B cell (primary cell): Measurements from ENCODE around the gene GSTO2.

Experiments used
- EZH2 ChIP-seq: IDR thresholded peaks from 2 replicates; pipeline ENCODE4 v1.6.1; 2012; ENCODE audit warnings: borderline replicate concordance, low read depth, mild to moderate bottlenecking, moderate library complexity, low read length; ENCODE audit not compliant: insufficient read depth, poor library complexity, severe bottlenecking
- TF ChIP-seq, protein P1 (sequence below): fragments of 200-600 bp; IDR thresholded peaks from one replicate; pipeline ENCODE4 v1.8.0; 2022; ENCODE audit warnings: antibody characterized with exemption, mild to moderate bottlenecking

DNA sequence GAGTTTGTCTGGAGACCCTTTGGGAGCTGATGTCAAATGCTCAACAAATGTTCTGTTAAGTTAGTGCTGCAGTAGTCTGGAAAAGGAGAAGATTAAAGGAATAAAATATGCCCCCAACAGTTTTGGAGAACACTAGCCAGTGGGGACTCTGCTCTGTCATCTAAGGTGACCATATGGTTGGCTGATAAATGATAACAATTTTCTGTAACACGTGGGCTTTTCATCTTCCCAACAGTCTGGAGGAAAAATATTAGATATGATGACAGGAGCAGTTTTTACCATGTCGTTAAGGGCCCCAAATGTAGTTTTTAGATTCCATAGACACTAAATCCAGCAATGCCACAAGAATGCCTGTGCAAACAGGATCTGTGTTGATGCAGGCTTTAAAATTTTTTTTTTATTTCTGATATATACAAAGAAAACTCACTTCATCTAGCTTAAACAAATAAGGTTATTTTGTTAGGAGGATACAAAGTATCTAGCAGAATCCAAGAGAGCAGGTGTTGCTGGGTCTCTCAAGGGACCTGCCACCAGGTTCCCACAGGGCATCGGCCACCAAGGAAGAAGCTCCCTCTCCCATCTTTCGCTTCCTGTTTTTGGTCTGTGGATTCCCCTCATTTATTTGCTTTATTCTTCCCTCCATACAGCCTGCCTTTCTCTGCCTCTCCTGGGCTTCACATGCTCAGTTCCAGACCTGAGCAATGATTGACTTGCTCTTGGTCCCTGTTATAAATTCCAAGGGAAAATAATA lies 78.5 kb downstream of the GSTO2 start:
- TF ChIP-seq, protein P1, sequence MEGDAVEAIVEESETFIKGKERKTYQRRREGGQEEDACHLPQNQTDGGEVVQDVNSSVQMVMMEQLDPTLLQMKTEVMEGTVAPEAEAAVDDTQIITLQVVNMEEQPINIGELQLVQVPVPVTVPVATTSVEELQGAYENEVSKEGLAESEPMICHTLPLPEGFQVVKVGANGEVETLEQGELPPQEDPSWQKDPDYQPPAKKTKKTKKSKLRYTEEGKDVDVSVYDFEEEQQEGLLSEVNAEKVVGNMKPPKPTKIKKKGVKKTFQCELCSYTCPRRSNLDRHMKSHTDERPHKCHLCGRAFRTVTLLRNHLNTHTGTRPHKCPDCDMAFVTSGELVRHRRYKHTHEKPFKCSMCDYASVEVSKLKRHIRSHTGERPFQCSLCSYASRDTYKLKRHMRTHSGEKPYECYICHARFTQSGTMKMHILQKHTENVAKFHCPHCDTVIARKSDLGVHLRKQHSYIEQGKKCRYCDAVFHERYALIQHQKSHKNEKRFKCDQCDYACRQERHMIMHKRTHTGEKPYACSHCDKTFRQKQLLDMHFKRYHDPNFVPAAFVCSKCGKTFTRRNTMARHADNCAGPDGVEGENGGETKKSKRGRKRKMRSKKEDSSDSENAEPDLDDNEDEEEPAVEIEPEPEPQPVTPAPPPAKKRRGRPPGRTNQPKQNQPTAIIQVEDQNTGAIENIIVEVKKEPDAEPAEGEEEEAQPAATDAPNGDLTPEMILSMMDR = no peak
- TF ChIP-seq EZH2 = no peak
